PFSK-1 (cell line): ENCODE data around the gene POLR1A.

Experiments
- POLR2AphosphoS5 ChIP-seq: IDR thresholded peaks from 2 replicates; pipeline ENCODE4 v1.6.1; 2012; ENCODE audit warnings: low read depth, mild to moderate bottlenecking, control low read depth, low read length, moderate library complexity
- SIN3A ChIP-seq: IDR thresholded peaks from 2 replicates; pipeline ENCODE4 v1.6.1; 2012; ENCODE audit warnings: mild to moderate bottlenecking, low read length, moderate library complexity, borderline replicate concordance; ENCODE audit not compliant: insufficient read depth
- TAF1 ChIP-seq: IDR thresholded peaks from 2 replicates; pipeline ENCODE4 v1.6.1; 2012; ENCODE audit warnings: low read length, control low read depth, borderline replicate concordance; ENCODE audit not compliant: insufficient read depth

GRCh38 chr2:86047575-86048382, 57.9 kb downstream of the POLR1A start:
- TF ChIP-seq SIN3A (no peak), TAF1 (no peak), POLR2AphosphoS5 (no peak)
